PC-9 (cell line): ENCODE measurements around the gene IRF8.

Experiments used
- CTCF ChIP-seq: fragments of 200-600 bp; sonication (generic); conservative IDR thresholded peaks from 2 replicates; pipeline ENCODE4 v1.6.1; 2017; ENCODE audit warnings: mixed run types, antibody characterized with exemption, mild to moderate bottlenecking, moderate library complexity
- EZH2 ChIP-seq: fragments of 200-600 bp; sonication (generic); IDR thresholded peaks from 2 replicates; pipeline ENCODE4 v1.8.0; 2017; ENCODE audit warnings: antibody characterized with exemption, low read depth

GRCh38 chr16:85954927-85955519 is 56.1 kb downstream of the IRF8 start:
- no peak for TF ChIP-seq CTCF
- no peak for TF ChIP-seq EZH2
